ENCODE data around the gene ERMARD.

The ERMARD gene

GRCh38 chr6:169707772-169708171 is 43.6 kb upstream of the ERMARD start:
- H3K14ac ChIP-seq (ENCODE audit: low read length in 2 of 2) = no peak overlapping the region
- H2BK15ac ChIP-seq (ENCODE audit: low read depth, poor library complexity, severe bottlenecking) = no peak overlapping the region
- H2BK12ac ChIP-seq (ENCODE audit: low read length in 2 of 2) = no peak overlapping the region
- no peak overlapping the region for H3K9ac ChIP-seq (ENCODE audit: low read length)
- no peak overlapping the region for H4K8ac ChIP-seq (ENCODE audit: low read length)
- H3K4ac ChIP-seq (ENCODE audit: low read depth in 1 of 2, low read length in 2 of 2) = no peak overlapping the region
- no peak overlapping the region for H3K23ac ChIP-seq (ENCODE audit: low read length in 2 of 2)
- no peak overlapping the region for H2BK120ac ChIP-seq (ENCODE audit: low read depth, low read length)
- no peaks in the 10 kb centered on the region for H3K9me3 ChIP-seq (ENCODE audit: control insufficient read depth, low read length)
- peaks cover 0 to 58% of the 10 kb centered on the region in 2 experiments for H3K36me3 ChIP-seq (ENCODE audit: control insufficient read depth in 1 of 2, insufficient read depth in 2 of 2, low read depth in 1 of 2, low read length in 2 of 2)
- no peak overlapping the region for H3K4me3 ChIP-seq (ENCODE audit: insufficient read depth in 1 of 2, low read depth in 1 of 2, low read length in 2 of 2)
- H3K27me3 ChIP-seq (ENCODE audit: control insufficient read depth in 1 of 2, insufficient read depth in 1 of 2, low read length in 2 of 2) = no peaks in the 10 kb centered on the region
- H2AFZ ChIP-seq (ENCODE audit: low read depth, low read length) = no peak overlapping the region
- no peak overlapping the region for H2AK5ac ChIP-seq (ENCODE audit: low read length, severe bottlenecking)
- H3K18ac ChIP-seq (ENCODE audit: low read depth in 1 of 2, low read length in 2 of 2) = no peak overlapping the region
- H2BK5ac ChIP-seq (ENCODE audit: low read depth, low read length, poor library complexity, severe bottlenecking) = no peak overlapping the region
- H3K27ac ChIP-seq (ENCODE audit: low read length, poor library complexity, severe bottlenecking) = no peak overlapping the region
- H3K79me1 ChIP-seq (replicated peaks; ENCODE audit: low read length, poor library complexity, severe bottlenecking) = peaks cover 5% of the 10 kb centered on the region
- 84% methylated on average over 2 of the region's 2 CpGs for WGBS
- H3K4me2 ChIP-seq (ENCODE audit: low read length, poor library complexity, severe bottlenecking) = no peak overlapping the region
- H4K91ac ChIP-seq (ENCODE audit: low read length) = no peak overlapping the region
- H3K4me1 ChIP-seq (ENCODE audit: control insufficient read depth, insufficient read depth, low read depth, low read length) = no peaks in the 10 kb centered on the region
- DNase-seq = peak; percentile 32

- Histone ChIP-seq H3K23ac (ENCODE audit: low read length in 2 of 2) (no peak overlapping the region), H3K36me3 (ENCODE audit: control insufficient read depth in 1 of 2, insufficient read depth in 2 of 2, low read depth in 1 of 2, low read length in 2 of 2) (peaks cover 5 to 52% of the 10 kb centered on the region in 2 experiments), H3K4me3 (ENCODE audit: insufficient read depth in 1 of 2, low read depth in 1 of 2, low read length in 2 of 2) (no peak overlapping the region), H2BK15ac (ENCODE audit: low read depth, poor library complexity, severe bottlenecking) (no peak overlapping the region), H2BK12ac (ENCODE audit: low read length in 2 of 2) (no peak overlapping the region), H2BK120ac (ENCODE audit: low read depth, low read length) (no peak overlapping the region), H3K4ac (ENCODE audit: low read depth in 1 of 2, low read length in 2 of 2) (no peak overlapping the region), H2AK5ac (ENCODE audit: low read length, severe bottlenecking) (no peak overlapping the region), H2AFZ (ENCODE audit: low read depth, low read length) (no peak overlapping the region), H2BK5ac (ENCODE audit: low read depth, low read length, poor library complexity, severe bottlenecking) (no peak overlapping the region), H3K4me1 (ENCODE audit: control insufficient read depth, insufficient read depth, low read depth, low read length) (no peaks in the 10 kb centered on the region), H3K9ac (ENCODE audit: low read length) (no peak overlapping the region), H3K79me1 (replicated peaks; ENCODE audit: low read length, poor library complexity, severe bottlenecking) (peaks cover 12% of the 10 kb centered on the region), H3K9me3 (ENCODE audit: control insufficient read depth, low read length) (no peaks in the 10 kb centered on the region), H4K8ac (ENCODE audit: low read length) (no peak overlapping the region), H3K4me2 (ENCODE audit: low read length, poor library complexity, severe bottlenecking) (no peak overlapping the region), H3K18ac (ENCODE audit: low read depth in 1 of 2, low read length in 2 of 2) (no peak overlapping the region), H3K27ac (ENCODE audit: low read length, poor library complexity, severe bottlenecking) (no peak overlapping the region), H3K14ac (ENCODE audit: low read length in 2 of 2) (no peak overlapping the region), H3K27me3 (ENCODE audit: control insufficient read depth in 1 of 2, insufficient read depth in 1 of 2, low read length in 2 of 2) (no peaks in the 10 kb centered on the region), H4K91ac (ENCODE audit: low read length) (no peak overlapping the region)
- no peak for DNase-seq
Measured at GRCh38 chr6:169709293-169709692, 42.1 kb upstream of the ERMARD start.

- Histone ChIP-seq H2BK120ac (ENCODE audit: low read depth, low read length) (no peak overlapping the region), H3K9me3 (ENCODE audit: control insufficient read depth, low read length) (no peaks in the 10 kb centered on the region), H3K79me1 (replicated peaks; ENCODE audit: low read length, poor library complexity, severe bottlenecking) (peaks cover 11% of the 10 kb centered on the region), H3K36me3 (ENCODE audit: control insufficient read depth in 1 of 2, insufficient read depth in 2 of 2, low read depth in 1 of 2, low read length in 2 of 2) (peaks cover 6 to 52% of the 10 kb centered on the region in 2 experiments), H3K27ac (ENCODE audit: low read length, poor library complexity, severe bottlenecking) (no peak overlapping the region), H2AK5ac (ENCODE audit: low read length, severe bottlenecking) (no peak overlapping the region), H4K91ac (ENCODE audit: low read length) (no peak overlapping the region), H3K9ac (ENCODE audit: low read length) (no peak overlapping the region), H3K18ac (ENCODE audit: low read depth in 1 of 2, low read length in 2 of 2) (no peak overlapping the region), H2BK5ac (ENCODE audit: low read depth, low read length, poor library complexity, severe bottlenecking) (no peak overlapping the region), H4K8ac (ENCODE audit: low read length) (no peak overlapping the region), H3K4me1 (ENCODE audit: control insufficient read depth, insufficient read depth, low read depth, low read length) (no peaks in the 10 kb centered on the region), H3K27me3 (ENCODE audit: control insufficient read depth in 1 of 2, insufficient read depth in 1 of 2, low read length in 2 of 2) (no peaks in the 10 kb centered on the region), H3K4ac (ENCODE audit: low read depth in 1 of 2, low read length in 2 of 2) (no peak overlapping the region), H2BK15ac (ENCODE audit: low read depth, poor library complexity, severe bottlenecking) (no peak overlapping the region), H3K23ac (ENCODE audit: low read length in 2 of 2) (no peak overlapping the region), H3K4me2 (ENCODE audit: low read length, poor library complexity, severe bottlenecking) (no peak overlapping the region), H2BK12ac (ENCODE audit: low read length in 2 of 2) (no peak overlapping the region), H2AFZ (ENCODE audit: low read depth, low read length) (no peak overlapping the region), H3K14ac (ENCODE audit: low read length in 2 of 2) (no peak overlapping the region), H3K4me3 (ENCODE audit: insufficient read depth in 1 of 2, low read depth in 1 of 2, low read length in 2 of 2) (no peak overlapping the region)
- 87% methylated on average over 3 of the region's 3 CpGs for WGBS
- DNase-seq = no peak
Measured at GRCh38 chr6:169710009-169710408, 41.4 kb upstream of the ERMARD start.

- Histone ChIP-seq H3K27me3 (ENCODE audit: control insufficient read depth in 1 of 2, insufficient read depth in 1 of 2, low read length in 2 of 2) (no peaks in the 10 kb centered on the region), H3K4me1 (ENCODE audit: control insufficient read depth, insufficient read depth, low read depth, low read length) (peaks cover 1% of the 10 kb centered on the region), H3K4ac (ENCODE audit: low read depth in 1 of 2, low read length in 2 of 2) (no peak overlapping the region), H3K9me3 (ENCODE audit: control insufficient read depth, low read length) (no peaks in the 10 kb centered on the region), H4K8ac (ENCODE audit: low read length) (no peak overlapping the region), H3K9ac (ENCODE audit: low read length) (no peak overlapping the region), H2BK120ac (ENCODE audit: low read depth, low read length) (no peak overlapping the region), H2BK5ac (ENCODE audit: low read depth, low read length, poor library complexity, severe bottlenecking) (no peak overlapping the region), H2BK12ac (ENCODE audit: low read length in 2 of 2) (no peak overlapping the region), H3K27ac (ENCODE audit: low read length, poor library complexity, severe bottlenecking) (no peak overlapping the region), H3K14ac (ENCODE audit: low read length in 2 of 2) (no peak overlapping the region), H4K91ac (ENCODE audit: low read length) (no peak overlapping the region), H3K79me1 (replicated peaks; ENCODE audit: low read length, poor library complexity, severe bottlenecking) (peaks cover 17% of the 10 kb centered on the region), H2AFZ (ENCODE audit: low read depth, low read length) (no peak overlapping the region), H3K4me3 (ENCODE audit: insufficient read depth in 1 of 2, low read depth in 1 of 2, low read length in 2 of 2) (no peak overlapping the region), H3K36me3 (ENCODE audit: control insufficient read depth in 1 of 2, insufficient read depth in 2 of 2, low read depth in 1 of 2, low read length in 2 of 2) (peaks cover 12 to 64% of the 10 kb centered on the region in 2 experiments), H3K23ac (ENCODE audit: low read length in 2 of 2) (no peak overlapping the region), H2BK15ac (ENCODE audit: low read depth, poor library complexity, severe bottlenecking) (no peak overlapping the region), H2AK5ac (ENCODE audit: low read length, severe bottlenecking) (no peak overlapping the region), H3K4me2 (ENCODE audit: low read length, poor library complexity, severe bottlenecking) (no peak overlapping the region), H3K18ac (ENCODE audit: low read depth in 1 of 2, low read length in 2 of 2) (no peak overlapping the region)
- DNase-seq = no peak
- 97% methylated on average over 2 of the region's 2 CpGs for WGBS
Measured at GRCh38 chr6:169714178-169714577, 37.2 kb upstream of the ERMARD start.

Measured in mesenchymal stem cell (in vitro differentiated cells and primary cell).